COLO668 (cell line): ENCODE measurements around the gene ZNF148.

Source experiments
- DNase-seq: peaks from one replicate; lab custom pipeline; 2025; ENCODE audit not compliant: unreplicated experiment; lab: John Stamatoyannopoulos, UW

Gene ZNF148

GRCh38 chr3:125289429-125289981 lies 85.6 kb downstream of the ZNF148 start:
- DNase-seq = no peak

- no peak for DNase-seq
Observed at GRCh38 chr3:125287248-125287647, 87.9 kb downstream of the ZNF148 start.

GRCh38 chr3:125281381-125281780 lies 93.7 kb downstream of the ZNF148 start:
- no peak for DNase-seq

DNA sequence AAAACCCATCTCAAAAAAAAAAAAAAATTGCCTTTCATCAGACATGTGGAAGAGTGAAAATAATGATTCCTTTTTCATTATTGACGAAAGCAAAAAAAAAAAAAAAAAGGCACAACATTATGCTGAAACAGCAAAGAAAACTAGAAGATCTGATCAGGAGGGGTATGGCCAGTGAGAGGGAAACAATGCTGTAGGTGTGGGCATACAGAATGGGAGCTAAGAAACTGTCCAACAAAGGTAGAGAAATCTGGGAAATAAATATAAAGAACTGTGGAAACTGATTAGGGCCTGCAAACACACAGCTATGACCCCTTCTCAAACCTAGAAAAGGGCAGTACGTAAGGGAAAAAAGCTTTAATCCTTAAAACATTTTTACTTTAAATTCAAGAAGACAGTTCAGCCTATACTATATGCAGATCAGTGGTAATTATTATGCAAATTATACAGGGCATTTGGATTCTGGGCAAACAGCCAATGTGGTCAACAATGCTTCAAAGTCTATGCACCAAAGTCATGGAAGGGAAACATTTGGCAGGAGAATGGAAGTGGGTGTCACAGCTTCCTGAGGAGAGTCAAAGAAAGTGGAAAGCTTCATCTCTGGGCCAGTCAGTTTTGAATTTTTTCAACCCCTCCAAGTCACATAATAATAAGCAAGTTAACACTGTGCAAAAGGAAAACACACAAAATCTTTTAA lies 94.3 kb downstream of the ZNF148 start:
- DNase-seq = peak; percentile 24

DNA sequence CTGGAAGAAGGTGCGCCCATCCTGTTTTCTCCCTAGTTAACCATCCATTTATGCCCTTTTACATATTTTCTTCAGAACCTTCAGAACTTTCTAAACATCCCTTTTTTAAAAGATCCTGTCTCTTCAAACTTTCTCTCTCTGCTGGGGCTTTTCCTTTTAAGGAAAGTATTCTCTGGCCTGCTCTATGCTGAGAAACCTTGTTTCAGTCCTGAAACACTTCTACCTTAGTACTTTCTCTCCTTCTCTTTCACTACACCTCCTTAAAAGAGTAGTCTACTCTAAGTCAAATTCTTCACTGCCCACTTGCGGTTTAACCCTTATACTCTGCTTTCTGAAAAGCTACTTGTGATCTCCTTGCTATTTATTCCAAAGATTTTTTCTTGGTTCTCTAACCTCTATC lies 97.0 kb downstream of the ZNF148 start:
- DNase-seq = no peak

DNA sequence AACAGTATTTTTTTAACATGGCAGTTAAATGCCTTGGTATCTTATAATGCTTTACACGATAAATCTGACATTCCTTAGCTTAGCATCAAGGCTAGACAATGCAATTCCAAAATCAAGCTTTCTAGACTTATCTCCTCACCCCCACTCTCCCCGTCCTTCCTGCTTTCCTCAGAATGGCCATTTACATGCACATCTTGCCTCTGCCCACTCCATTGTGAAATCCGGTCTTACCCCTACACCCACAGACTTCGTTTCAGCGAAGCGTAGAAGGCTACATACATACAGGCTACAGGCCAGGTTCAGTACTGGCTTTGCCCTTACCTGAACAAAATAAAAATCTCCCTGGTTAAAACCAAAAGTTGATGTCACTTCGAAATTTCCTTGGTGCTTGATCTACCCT lies 104.0 kb downstream of the ZNF148 start:
- DNase-seq = no peak

- DNase-seq = no peak
Observed at GRCh38 chr3:125267460-125267859, 107.7 kb downstream of the ZNF148 start.

DNA sequence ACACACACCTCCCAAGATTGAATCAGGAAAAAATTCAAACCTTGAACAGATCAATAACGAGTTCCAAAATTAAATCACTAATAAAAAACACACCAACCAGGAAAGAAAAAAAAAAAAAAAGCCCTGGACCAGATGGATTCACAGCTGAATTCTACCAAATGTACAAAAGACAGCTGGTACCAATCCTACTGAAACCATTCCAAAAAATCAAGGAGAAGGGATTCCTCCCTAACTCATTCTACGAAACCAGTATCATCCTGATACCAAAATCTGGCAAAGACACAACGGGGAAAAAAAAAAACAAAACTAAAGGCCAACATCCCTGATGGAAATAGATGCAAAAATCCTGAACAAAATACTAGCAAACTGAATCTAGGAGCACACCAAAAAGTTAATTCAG lies 108.2 kb downstream of the ZNF148 start:
- DNase-seq = no peak

DNA sequence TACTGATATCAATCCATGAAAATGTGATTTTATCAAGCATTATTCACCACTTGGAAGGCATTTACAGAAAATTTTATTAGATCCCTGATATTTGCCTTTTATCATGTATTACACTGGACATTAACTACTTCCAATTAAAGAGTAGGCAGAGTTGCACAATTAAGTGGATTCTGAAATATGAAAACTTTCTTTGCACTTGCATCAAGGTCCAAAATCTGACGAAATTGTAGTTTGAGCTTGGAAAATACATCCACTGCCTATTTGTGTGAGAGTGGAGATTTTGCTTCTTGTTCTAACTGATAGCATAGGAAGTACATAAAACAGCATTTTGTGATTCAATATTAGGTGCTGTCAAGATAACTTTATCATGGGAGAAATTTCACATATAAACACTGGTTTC lies 113.0 kb downstream of the ZNF148 start:
- no peak for DNase-seq

GRCh38 chr3:125261031-125261430 lies 114.1 kb downstream of the ZNF148 start:
- no peak for DNase-seq

GRCh38 chr3:125260158-125260557 lies 115.0 kb downstream of the ZNF148 start:
- no peak for DNase-seq

GRCh38 chr3:125257536-125257935 lies 117.6 kb downstream of the ZNF148 start:
- no peak for DNase-seq

GRCh38 chr3:125256675-125257074 lies 118.5 kb downstream of the ZNF148 start:
- no peak for DNase-seq

- no peak for DNase-seq
Observed at GRCh38 chr3:125250973-125251372, 124.2 kb downstream of the ZNF148 start.

DNA sequence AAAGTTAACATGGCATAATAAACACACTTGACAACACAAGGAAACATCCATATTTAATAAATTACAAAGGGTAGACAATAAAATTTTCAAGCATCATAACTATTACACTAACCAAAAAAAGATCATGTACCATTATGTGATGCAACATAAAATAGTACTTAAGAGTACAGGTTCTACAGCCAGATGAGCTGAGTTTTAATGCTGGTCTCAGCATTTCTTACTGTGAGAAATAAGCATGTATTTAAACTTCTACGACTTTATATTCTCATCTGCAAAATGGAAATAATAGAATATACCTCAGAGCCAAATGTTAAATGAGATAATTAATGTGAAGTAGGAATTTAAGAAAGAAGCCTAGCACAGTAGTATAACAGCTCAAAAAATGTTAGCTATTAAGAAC lies 128.9 kb downstream of the ZNF148 start:
- no peak for DNase-seq

DNA sequence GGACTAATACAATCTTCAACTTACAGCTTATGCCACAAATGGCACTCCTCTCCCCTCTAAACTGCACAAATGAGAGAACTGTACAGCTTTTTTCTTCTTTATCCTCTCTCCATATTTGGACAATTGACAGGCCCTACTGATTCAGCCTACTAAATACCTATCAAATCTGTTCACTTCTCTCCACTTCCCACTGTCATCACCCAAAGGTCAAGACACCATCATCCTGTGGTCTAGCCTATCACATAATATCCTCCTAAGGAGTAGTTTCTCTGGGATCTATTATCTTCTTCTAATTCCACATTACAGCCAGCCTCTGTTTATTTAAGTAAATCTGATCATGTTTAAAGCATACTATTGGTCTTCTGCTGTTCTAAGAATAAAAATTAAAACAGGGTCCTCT lies 129.6 kb downstream of the ZNF148 start:
- no peak for DNase-seq

- DNase-seq = no peak
Observed at GRCh38 chr3:125240496-125240895, 134.6 kb downstream of the ZNF148 start.

GRCh38 chr3:125239266-125239665 lies 135.9 kb downstream of the ZNF148 start:
- DNase-seq = no peak

- DNase-seq = no peak
Observed at GRCh38 chr3:125238759-125239158, 136.4 kb downstream of the ZNF148 start.

GRCh38 chr3:125236331-125236903 lies 138.7 kb downstream of the ZNF148 start:
- DNase-seq = no peak

GRCh38 chr3:125234831-125235230 lies 140.3 kb downstream of the ZNF148 start:
- no peak for DNase-seq

DNA sequence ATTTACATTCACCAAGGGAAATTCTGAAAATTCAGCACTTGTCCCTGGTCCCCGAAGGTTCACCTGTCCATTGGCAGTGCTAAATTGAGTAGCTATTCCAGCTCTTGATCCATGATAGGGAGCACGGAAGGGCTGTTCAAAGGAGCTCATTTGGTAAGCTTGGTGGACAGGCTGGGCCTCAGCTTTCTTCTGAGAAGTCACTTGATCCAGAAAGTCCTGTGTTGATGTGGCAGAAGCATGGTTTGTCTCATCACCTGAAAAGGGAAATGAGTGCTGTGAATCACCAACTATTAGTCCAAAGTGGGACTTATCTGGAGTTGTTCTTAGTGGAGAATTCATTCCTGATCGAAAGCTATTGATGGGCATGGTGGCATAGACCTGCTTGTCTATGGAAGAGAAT lies 142.7 kb downstream of the ZNF148 start:
- no peak for DNase-seq

- no peak for DNase-seq
Observed at GRCh38 chr3:125231895-125232294, 143.2 kb downstream of the ZNF148 start.
